GM18858 (cell line): ENCODE results near the gene OBSCN.

Source experiments
- ATAC-seq: cut with Tn5 transposase; IDR thresholded peaks from one replicate; pipeline ENCODE4 v1.9.1; 2021; ENCODE audit not compliant: unreplicated experiment

The OBSCN gene

DNA sequence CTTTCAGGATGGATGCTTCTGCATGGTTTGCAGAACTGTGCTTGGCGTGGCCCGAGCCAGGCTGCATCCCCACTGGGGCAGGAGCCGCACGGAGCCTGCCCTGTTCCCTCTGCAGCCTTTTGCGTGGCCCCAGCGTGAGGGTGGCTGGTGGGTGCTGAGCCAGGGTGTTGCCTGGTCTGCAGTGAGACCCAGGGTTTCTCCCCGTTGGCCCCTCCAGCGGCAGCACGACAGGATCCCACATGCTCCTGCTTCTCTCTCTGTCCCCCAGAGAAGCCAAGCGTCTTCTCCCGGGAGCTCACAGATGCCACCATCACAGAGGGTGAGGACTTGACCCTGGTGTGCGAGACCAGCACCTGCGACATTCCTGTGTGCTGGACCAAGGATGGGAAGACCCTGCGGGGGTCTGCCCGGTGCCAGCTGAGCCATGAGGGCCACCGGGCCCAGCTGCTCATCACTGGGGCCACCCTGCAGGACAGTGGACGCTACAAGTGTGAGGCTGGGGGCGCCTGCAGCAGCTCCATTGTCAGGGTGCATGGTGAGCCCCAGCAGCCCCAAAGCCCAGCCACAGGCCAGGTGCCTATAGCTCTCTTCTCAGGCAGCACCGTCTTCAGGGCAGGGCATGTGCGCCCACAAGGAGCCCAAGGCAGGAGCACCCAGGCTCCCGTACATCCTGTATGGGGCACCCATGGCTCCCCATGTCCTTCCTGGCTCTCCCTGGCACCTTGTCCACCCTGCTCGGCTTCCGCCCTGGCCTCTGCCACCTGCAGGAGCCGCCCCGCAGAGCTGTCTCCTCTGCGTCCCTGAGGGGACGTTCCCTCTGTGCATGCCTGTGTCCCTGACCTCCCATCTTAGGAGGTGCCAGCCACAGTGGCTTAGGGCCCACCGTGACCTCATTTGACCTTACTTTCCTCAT lies 78.9 kb downstream of the OBSCN start:
- ATAC-seq: no peak

GRCh38 chr1:228287541-228288425 lies 79.9 kb downstream of the OBSCN start:
- ATAC-seq: no peak

- no peak for ATAC-seq
These were observed 80.8 kb downstream of the OBSCN start for GRCh38 chr1:228288536-228289238.

GRCh38 chr1:228289239-228289849 lies 81.5 kb downstream of the OBSCN start:
- ATAC-seq: no peak

DNA sequence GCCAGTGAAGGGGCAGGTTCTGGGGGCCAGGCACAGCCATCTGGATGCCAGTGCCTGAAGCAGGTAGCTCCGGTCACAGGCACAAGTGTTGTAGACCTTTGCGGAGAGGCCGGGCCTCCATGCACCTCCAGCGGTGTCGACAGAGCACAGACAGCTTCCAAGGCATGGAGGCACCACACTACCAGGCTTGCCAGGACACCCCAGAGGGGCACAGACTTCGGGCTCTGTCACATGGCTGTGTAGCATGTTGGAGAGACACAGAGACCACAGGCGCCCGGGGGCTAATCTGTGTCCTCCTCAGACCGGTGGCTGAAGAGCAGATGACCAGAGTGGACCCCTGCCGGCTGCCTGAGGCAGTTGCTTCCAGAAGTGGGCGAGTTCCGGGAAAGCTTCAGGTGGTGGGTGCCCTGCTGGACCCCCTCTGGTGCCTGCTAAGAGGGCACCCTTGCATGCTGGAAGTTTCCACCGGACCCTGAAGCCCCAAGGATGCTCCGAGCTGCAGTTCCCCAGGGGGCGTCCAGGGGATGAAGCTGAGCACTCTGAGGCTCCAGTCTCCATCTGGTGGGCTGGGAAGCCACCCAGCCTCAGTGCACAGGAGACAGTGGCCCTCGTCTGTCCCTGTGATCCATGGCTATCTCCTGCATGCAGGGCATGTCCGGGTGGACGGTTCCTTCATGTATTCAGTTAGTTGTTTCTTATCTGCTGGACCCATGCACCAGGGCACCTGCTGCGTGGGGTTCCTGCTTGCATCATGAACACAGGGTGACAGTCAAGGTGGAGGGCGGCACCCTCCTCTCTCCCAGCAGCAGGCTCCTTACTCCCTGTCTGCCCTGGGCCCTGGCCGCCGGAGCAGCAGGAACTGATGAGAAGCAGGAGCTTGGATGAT lies 82.4 kb downstream of the OBSCN start:
- no peak for ATAC-seq

- ATAC-seq: no peak
These were observed 84.2 kb downstream of the OBSCN start for GRCh38 chr1:228291906-228292608.

GRCh38 chr1:228292609-228292911 lies 84.7 kb downstream of the OBSCN start:
- ATAC-seq: no peak

DNA sequence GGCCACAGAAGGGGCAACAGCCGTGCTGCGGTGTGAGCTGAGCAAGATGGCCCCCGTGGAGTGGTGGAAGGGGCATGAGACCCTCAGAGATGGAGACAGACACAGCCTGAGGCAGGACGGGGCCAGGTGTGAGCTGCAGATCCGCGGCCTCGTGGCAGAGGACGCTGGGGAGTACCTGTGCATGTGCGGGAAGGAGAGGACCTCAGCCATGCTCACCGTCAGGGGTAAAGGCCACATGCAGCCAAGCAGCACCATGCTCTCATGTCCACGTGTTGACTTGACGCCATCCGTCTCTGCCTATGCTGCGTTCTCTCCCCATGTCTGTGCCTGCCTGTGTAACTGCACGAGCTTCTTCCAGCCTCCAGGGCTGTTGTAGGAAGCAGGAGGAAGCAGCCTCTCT lies 85.5 kb downstream of the OBSCN start:
- ATAC-seq: no peak

GRCh38 chr1:228293816-228294500 lies 86.1 kb downstream of the OBSCN start:
- no peak for ATAC-seq

GRCh38 chr1:228294717-228295116 lies 86.9 kb downstream of the OBSCN start:
- no peak for ATAC-seq

GRCh38 chr1:228295201-228295600 lies 87.4 kb downstream of the OBSCN start:
- no peak for ATAC-seq

GRCh38 chr1:228295981-228296380 lies 88.1 kb downstream of the OBSCN start:
- no peak for ATAC-seq

DNA sequence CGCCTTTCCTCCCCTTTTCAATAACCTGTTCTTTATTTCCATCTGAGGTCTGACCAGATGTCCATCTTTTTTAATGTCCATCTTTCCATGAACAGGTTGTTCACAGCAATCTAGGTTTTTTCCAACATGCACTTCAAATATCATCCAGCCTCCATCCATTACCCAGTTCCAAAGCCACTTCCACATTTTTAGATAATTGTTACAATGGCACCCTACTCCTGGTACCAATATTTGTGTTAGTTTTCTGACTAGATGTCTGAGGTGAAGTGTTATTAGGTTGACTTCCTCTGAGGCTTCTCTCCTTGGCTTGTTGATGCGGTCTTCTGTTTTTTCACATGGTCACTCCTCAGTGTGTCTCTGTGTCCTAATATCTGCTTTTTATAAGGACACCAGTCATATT lies 89.4 kb downstream of the OBSCN start:
- no peak for ATAC-seq

DNA sequence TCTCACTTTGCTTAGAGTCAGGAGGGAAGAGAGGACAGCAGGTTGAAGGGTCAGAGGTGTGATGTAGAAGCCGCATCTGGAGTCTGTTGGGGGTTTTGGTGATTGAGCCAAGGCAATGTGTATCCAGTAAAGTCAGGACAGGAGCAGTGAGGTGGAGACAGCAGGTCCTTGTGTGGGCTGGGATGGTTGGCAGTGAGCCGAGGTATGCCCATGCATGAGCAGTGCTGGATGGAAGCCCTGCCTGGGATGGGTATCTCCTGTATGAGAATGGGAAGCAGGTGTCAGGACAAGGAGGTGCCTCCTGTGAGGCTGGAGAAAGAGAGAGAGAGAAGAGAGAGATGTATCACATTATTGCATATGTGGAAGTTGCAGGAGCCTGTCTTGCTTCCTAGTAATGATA lies 90.0 kb downstream of the OBSCN start:
- ATAC-seq: no peak

DNA sequence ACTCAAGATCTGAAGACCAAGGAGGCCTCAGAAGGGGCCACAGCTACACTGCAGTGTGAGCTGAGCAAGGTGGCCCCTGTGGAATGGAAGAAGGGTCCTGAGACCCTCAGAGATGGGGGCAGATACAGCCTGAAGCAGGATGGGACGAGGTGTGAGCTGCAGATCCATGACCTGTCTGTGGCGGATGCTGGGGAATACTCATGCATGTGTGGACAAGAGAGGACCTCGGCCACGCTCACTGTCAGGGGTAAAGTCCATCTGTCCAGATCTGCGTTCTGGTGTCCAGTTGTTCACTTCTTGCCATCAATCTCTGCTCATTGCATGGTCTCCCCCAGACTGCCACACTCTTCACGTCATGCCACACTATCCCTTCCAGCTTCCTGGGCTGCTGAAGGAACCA lies 90.6 kb downstream of the OBSCN start:
- no peak for ATAC-seq

DNA sequence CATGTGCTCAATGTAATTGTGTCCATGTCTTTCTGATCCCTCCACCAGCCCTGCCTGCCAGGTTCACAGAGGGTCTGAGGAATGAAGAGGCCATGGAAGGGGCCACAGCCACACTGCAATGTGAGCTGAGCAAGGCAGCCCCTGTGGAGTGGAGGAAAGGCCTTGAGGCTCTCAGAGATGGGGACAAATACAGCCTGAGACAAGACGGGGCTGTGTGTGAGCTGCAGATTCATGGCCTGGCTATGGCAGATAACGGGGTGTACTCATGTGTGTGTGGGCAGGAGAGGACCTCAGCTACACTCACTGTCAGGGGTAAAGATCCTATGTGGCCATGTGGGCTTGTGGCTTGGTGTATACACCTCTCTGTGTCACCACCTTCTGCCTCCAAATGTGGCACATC lies 91.4 kb downstream of the OBSCN start:
- no peak for ATAC-seq

- ATAC-seq: no peak
These were observed 92.1 kb downstream of the OBSCN start for GRCh38 chr1:228299901-228300300.

DNA sequence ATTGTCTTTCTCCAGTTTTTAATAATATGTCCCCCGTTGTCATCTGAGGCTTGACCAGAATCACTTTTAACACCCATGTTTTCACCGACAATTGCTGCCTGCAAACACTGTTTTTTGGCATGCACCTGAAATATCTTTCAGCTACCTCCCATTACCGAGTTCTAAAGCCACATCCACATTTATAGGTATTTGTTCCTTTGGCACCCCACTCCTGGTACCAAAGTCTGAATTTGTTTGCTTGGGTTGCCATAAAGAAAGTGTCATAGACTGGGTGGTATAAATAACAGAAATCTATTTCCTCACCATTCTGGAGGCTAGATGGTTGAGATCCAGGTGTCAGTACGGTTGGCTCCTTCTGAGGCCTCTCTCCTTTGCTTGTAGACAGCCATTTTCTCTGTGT lies 94.2 kb downstream of the OBSCN start:
- ATAC-seq: no peak

DNA sequence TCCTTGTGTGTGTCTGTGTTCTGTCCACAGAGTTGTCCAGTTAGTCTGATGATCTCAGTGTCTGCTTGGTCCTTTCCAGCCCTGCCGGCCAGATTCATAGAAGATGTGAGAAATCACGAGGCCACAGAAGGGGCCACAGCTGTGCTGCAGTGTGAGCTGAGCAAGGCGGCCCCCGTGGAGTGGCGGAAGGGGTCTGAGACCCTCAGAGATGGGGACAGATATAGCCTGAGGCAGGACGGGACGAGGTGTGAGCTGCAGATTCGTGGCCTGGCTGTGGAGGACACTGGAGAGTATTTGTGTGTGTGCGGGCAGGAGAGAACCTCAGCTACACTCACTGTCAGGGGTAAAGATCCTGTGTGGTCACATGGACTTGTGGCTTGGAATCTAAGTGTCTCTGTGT lies 95.8 kb downstream of the OBSCN start:
- no peak for ATAC-seq
